ENCODE data around the gene POP4. TPM values are rescaled to one million over a fixed set of nuclear protein-coding genes. Genes with fewer than 3 reads are reported as not detected.

Gene POP4
- total and polyA plus RNA-seq, 2 of the 8 experiments (the other 6 are each of a cell fraction or from before 2014, with no cell fraction given): 29.1 to 41.5 TPM

DNA sequence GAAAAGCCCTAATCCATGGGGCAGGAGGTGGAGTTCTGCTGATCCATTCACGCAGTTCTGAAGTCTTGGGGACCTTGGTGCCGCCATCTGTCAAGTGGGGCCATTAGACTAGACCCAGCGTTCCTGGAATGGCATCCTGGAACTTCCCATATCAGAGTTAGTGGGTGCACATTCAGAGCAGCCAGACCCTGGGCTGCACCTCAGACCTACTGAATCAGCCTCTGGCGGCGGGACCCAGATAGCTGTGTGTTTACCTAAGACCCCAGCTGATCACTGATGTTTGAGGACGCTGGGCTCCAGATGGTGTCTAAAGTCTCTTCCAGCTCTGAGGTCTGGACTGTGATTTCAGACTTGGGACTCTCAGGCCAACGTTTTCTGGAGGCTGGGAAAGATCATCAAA is 12.8 kb downstream of the POP4 start (continued):
- TF ChIP-seq, protein P1, sequence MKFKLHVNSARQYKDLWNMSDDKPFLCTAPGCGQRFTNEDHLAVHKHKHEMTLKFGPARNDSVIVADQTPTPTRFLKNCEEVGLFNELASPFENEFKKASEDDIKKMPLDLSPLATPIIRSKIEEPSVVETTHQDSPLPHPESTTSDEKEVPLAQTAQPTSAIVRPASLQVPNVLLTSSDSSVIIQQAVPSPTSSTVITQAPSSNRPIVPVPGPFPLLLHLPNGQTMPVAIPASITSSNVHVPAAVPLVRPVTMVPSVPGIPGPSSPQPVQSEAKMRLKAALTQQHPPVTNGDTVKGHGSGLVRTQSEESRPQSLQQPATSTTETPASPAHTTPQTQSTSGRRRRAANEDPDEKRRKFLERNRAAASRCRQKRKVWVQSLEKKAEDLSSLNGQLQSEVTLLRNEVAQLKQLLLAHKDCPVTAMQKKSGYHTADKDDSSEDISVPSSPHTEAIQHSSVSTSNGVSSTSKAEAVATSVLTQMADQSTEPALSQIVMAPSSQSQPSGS (IDR thresholded peaks at IDR 0.05; ENCODE audit: low read length): no peak
- no peak for TF ChIP-seq ASH2L (IDR thresholded peaks at IDR 0.05; ENCODE audit: low read length)
- no peak for TF ChIP-seq MAFK (IDR thresholded peaks at IDR 0.05; ENCODE audit: low read depth, low read length)
- no peak for TF ChIP-seq SIX5 (IDR thresholded peaks at IDR 0.05; ENCODE audit: low read depth, low read length)
- TF ChIP-seq TBP (IDR thresholded peaks at IDR 0.05; ENCODE audit: low read depth, low read length): no peak
- no peak for TF ChIP-seq GABPA (IDR thresholded peaks at IDR 0.05; ENCODE audit: borderline replicate concordance, insufficient read depth, low read length)
- TF ChIP-seq RXRA (IDR thresholded peaks at IDR 0.05; ENCODE audit: insufficient read depth, low read depth, low read length): no peak
